AG10803 (cell line): ENCODE data around the gene PRODH2.

ENCODE experiments used
- DNase-seq: peaks from one replicate; pipeline ENCODE4 v3.0.0; 2010; ENCODE audit warnings: low read depth
- H3K4me3 ChIP-seq: 2 replicates; pipeline ENCODE4 v1.5.1; 2011; ENCODE audit warnings: mild to moderate bottlenecking, low read length, control low read depth
- TF ChIP-seq, protein P1 (sequence below): conservative IDR thresholded peaks from 2 replicates; pipeline ENCODE4 v1.5.1; 2011; ENCODE audit warnings: mild to moderate bottlenecking, low read length, control low read depth, inconsistent platforms

The PRODH2 gene

DNA sequence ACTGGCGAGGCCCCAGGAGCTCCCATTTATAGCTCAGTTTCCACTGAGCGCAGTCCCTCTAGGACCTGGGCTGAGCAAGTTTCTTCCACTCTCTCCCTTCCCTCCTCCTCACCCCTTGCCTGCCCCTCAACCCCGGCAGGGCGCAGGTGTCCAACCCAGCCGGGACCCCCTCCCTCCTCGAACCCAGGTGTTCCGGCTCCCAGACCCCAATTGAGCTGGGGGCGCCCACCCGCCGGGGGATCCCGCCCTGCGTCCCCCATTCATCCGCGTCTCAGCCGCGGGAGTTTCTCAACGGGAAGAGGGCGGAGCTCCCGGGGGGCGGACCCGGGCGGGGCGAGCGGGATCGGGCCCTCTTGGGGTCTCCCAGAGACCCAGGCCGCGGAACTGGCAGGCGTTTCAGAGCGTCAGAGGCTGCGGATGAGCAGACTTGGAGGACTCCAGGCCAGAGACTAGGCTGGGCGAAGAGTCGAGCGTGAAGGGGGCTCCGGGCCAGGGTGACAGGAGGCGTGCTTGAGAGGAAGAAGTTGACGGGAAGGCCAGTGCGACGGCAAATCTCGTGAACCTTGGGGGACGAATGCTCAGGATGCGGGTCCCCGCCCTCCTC, 44.0 kb upstream of the PRODH2 start, which contains the start of gene KIRREL2:
TSS of gene KIRREL2 (plus strand) at position 366 of the 604 bp plus-strand sequence. CDS start at position 575, 209 bp downstream.
- TF ChIP-seq, protein P1, sequence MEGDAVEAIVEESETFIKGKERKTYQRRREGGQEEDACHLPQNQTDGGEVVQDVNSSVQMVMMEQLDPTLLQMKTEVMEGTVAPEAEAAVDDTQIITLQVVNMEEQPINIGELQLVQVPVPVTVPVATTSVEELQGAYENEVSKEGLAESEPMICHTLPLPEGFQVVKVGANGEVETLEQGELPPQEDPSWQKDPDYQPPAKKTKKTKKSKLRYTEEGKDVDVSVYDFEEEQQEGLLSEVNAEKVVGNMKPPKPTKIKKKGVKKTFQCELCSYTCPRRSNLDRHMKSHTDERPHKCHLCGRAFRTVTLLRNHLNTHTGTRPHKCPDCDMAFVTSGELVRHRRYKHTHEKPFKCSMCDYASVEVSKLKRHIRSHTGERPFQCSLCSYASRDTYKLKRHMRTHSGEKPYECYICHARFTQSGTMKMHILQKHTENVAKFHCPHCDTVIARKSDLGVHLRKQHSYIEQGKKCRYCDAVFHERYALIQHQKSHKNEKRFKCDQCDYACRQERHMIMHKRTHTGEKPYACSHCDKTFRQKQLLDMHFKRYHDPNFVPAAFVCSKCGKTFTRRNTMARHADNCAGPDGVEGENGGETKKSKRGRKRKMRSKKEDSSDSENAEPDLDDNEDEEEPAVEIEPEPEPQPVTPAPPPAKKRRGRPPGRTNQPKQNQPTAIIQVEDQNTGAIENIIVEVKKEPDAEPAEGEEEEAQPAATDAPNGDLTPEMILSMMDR: no peak
- H3K4me3 ChIP-seq: peak within 1 kb of the TSS; percentile 47
- DNase-seq: no peak

- TF ChIP-seq, protein P1: no peak
- no peak overlapping the region for H3K4me3 ChIP-seq
- no peak for DNase-seq
These were observed 40.6 kb upstream of the PRODH2 start for GRCh38 chr19:35853038-35853756.

GRCh38 chr19:35852029-35852780, 39.6 kb upstream of the PRODH2 start, which contains the start of gene NPHS1:
Gene NPHS1, minus strand, starts transcription at chr19:35852504. Its CDS starts 667 bp downstream, at chr19:35851837.
- TF ChIP-seq, protein P1: no peak
- DNase-seq: no peak
- H3K4me3 ChIP-seq: no peak within 1 kb of the TSS

DNA sequence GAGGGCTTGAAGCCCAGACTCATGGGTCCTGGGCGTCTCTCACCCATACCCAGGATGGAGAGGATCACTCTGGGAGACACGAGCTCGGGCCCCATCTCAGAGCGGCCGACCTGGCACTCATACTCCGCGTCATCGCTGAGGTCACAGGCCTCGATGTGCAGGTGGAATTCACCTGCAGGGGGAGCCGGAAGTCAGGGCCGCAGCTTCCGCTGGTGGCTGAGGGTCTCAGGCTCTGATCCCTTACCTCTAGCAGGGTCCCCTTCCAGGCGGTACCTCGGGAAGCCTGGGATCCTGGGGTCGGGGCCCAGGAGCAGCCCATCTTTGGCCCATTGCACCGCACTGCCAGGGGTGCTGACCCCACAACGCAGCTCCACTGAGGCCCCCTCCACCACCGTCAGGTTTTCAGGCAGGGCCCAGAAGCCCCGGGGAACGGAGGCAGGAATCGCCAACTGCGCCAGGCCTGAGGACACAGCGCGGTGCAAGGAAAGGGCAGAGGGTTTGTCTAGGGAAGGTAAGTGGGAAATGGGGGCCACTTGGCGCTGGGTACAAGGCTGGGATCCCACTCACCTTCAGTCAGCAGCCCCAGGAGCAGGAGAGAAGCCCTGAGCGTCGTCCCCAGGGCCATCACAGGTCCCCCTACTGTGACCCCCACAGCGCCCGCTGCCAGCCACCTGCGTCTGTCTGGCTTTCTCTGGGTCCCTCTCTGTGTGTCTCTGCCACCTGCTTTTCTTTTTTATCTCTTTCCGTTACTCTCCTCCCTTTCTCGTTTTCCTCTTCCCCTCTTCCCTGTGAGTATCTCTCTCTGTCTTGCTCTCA, 38.8 kb upstream of the PRODH2 start:
- H3K4me3 ChIP-seq: no peak overlapping the region
- TF ChIP-seq, protein P1: no peak
- no peak for DNase-seq

- TF ChIP-seq, protein P1: no peak
- no peak overlapping the region for H3K4me3 ChIP-seq
- no peak for DNase-seq
These were observed 36.4 kb upstream of the PRODH2 start for GRCh38 chr19:35848919-35849505.

DNA sequence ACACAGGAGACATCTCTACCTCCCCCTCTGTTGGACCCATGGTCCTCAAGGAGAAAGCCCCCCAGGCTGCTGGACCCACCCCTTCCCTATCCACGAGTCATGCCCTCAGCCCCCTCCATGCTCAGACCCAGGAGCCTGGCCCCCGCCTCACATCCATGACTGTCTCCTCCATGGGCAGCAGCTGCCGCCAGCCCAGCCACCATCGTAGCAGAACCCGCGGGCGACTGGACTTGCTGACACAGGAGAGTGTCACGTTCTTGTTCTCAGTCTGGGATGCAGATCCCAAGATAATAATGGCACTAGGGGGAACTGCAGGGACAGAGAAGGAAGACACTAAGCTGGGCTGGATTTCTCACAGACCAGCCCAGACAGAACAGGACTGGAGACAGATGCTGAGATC, 35.8 kb upstream of the PRODH2 start:
- no peak for DNase-seq
- TF ChIP-seq, protein P1: no peak
- H3K4me3 ChIP-seq: no peak overlapping the region
